ENCODE measurements around the gene BIRC7. TPM values are rescaled to one million over a fixed set of nuclear protein-coding genes. Genes with fewer than 3 reads are reported as not detected.

The BIRC7 gene
- total and polyA plus RNA-seq, 2 donors (not counting 3 experiments of a cell fraction or from before 2014, with no cell fraction given) = not detected

DNA sequence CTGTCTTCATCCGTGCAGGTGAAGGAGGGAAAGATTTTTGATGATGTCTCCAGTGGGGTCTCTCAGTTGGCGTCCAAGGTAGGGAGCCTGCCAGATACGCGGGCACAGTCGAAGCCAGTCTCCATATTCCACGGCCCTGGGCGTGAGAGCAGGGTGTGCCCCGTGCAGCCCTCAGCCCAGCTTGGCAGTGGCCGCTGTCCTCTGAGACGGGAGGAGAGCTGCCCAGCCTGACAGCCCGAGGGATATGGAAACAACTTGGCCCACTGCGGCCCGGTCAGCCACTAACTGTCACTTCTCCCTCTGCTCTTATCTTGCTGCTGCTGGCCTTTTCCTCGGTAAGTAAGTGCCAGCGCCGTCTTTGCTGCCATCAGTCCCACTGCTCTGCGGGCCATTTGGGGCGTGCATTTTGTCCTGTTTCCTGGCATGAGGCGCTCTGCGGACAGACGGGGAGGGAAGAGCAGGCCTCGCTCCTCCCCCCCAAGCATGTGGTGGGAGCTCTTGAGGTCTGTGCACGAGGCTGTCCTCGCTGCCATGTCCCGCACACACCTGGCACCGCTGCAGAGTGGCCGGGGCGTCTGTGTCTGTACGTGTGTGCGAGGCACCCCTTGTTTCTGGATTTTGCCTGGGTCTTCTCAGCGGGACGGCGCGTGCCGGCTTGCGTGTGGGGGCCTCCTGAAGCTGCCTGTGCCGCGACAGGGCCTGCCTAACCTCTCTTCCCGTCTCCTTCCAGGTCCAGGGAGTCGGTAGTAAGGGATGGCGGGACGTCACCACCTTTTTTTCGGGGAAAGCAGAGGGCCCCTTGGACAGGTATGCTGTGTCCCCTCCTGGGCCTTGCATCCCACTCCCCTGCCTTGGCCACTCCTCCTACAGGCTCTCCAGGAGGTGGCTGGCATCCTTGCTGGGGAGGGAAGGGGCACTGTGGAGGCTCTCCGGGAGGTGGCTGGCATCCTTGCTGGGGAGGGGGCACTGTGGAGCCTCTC, 50.2 kb downstream of the BIRC7 start:
- no peak overlapping the region for H3K4me3 ChIP-seq (replicated peaks in 1 of 3; ENCODE audit: insufficient read depth in 1 of 3, low read depth in 1 of 3, low read length in 3 of 3)
- H3K4me1 ChIP-seq (ENCODE audit: control insufficient read depth, extremely low read depth, insufficient read depth, low read length) = no peaks in the 10 kb centered on the region
- intact Hi-C loops (cut with micrococcal nuclease) (no loop called here), dilution Hi-C loops (cut with MboI; ENCODE audit: extremely low pct_ligation_motif_present, low sequenced_read_pairs) (no loop called here)
- TF ChIP-seq POLR2A (IDR thresholded peaks at IDR 0.05; ENCODE audit: low read depth, low read length) (no peak), FOS (IDR thresholded peaks at IDR 0.05; ENCODE audit: borderline replicate concordance, insufficient read depth, low read length) (no peak), EZH2 (IDR thresholded peaks at IDR 0.05; ENCODE audit: borderline replicate concordance, low read depth, low read length, severe bottlenecking) (no peak)
- POLR2A ChIA-PET = no interaction called here
- no peak overlapping the region for H3K27ac ChIP-seq (ENCODE audit: insufficient read depth, low read depth, low read length)
- no TSS peak for BruUV-seq (replicated peaks)
- H3K27me3 ChIP-seq (ENCODE audit: control insufficient read depth in 2 of 2, insufficient read depth in 2 of 2, low read length in 2 of 2) = no peaks in the 10 kb centered on the region
- no peak for DNase-seq (ENCODE audit: low read depth, low spot score)
- H3K79me2 ChIP-seq (ENCODE audit: control insufficient read depth, insufficient read depth, low read length) = no peaks in the 10 kb centered on the region
- peaks cover 4 to 41% of the 10 kb centered on the region in 2 experiments for H3K36me3 ChIP-seq (ENCODE audit: control insufficient read depth in 2 of 2, extremely low read depth in 1 of 2, insufficient read depth in 2 of 2, low read length in 2 of 2)
- CTCF ChIA-PET = interaction anchor here (1.0 to 2.0 kb wide), 2 partner anchors 24 to 63 kb away, joined by 3 to 12 read pairs; no protein-coding TSS in a partner anchor
- no peak overlapping the region for H3K9ac ChIP-seq (replicated peaks; ENCODE audit: extremely low read depth, insufficient read depth, low read length)
- H3K9me3 ChIP-seq (replicated peaks; ENCODE audit: control insufficient read depth, insufficient read depth, low read length) = no peaks in the 10 kb centered on the region
- no peaks in the 10 kb centered on the region for H4K20me1 ChIP-seq (replicated peaks; ENCODE audit: control insufficient read depth, extremely low read depth, insufficient read depth, low read length)
- no peaks in the 10 kb centered on the region for H3K9me1 ChIP-seq (replicated peaks; ENCODE audit: control insufficient read depth, extremely low read depth, insufficient read depth, low read length)
- H3K4me2 ChIP-seq (ENCODE audit: insufficient read depth, low read length) = no peak overlapping the region
- no peak overlapping the region for H2AFZ ChIP-seq (ENCODE audit: low read depth, low read length)
- no peak for FAIRE-seq

DNA sequence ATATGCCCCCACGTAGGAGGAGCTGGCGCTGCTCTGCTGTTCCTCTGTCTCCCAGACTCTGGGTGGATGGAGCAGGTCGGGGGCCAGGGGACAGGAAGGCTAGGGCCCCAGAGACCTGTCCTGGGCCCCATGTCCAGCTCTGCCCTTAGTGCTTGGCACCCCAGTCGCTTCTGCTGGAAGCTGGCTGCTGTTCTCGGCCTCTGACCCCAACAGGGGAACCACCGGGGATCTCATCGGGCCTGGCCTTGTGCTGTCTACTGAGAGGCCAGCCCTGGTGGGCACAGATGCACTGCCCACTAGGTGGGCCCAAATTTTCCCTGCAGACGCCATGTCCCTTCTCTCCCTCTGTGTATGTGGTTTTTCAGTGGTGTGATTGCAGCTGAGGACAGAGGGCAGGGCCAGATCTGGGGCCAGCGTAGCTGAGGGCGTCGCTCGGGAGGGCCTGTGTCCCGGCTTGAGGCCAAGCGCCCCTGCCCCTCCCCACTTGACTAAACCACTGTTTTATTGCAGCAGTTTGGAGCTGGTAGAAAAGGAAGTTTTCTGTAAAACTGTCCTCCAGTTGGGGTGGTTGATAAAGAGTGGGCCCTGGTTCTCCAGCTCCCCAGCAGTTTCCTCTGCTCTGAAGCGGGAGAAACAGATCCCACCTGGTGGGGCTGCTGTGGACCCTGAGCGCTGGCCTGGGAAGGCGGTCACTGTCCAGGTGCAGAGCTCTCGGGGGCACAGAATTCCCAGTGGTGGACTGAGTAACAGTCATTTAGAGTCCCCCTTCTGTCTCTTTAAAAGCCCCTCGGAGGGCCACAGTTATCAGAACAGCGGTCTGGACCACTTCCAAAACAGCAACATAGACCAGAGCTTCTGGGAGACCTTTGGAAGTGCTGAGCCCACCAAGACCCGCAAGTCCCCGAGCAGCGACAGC, 51.3 kb downstream of the BIRC7 start:
- ChIA-PET CTCF (interaction anchor here (1.0 to 2.0 kb wide), 3 partner anchors 22 to 64 kb away, joined by 3 to 12 read pairs (median 5); no protein-coding TSS in a partner anchor), POLR2A (no interaction called here)
- no peaks in the 10 kb centered on the region for H3K27me3 ChIP-seq (ENCODE audit: control insufficient read depth in 2 of 2, insufficient read depth in 2 of 2, low read length in 2 of 2)
- H3K9me1 ChIP-seq (replicated peaks; ENCODE audit: control insufficient read depth, extremely low read depth, insufficient read depth, low read length) = no peaks in the 10 kb centered on the region
- no peaks in the 10 kb centered on the region for H3K9me3 ChIP-seq (replicated peaks; ENCODE audit: control insufficient read depth, insufficient read depth, low read length)
- no peak overlapping the region for H3K4me3 ChIP-seq (replicated peaks in 1 of 3; ENCODE audit: insufficient read depth in 1 of 3, low read depth in 1 of 3, low read length in 3 of 3)
- TF ChIP-seq MYC (IDR thresholded peaks at IDR 0.05; ENCODE audit: low read depth, low read length) = no peak
- no peak for TF ChIP-seq JUN (IDR thresholded peaks at IDR 0.05; ENCODE audit: borderline replicate concordance, insufficient read depth, insufficient read length, low read depth)
- TF ChIP-seq FOS (IDR thresholded peaks at IDR 0.05; ENCODE audit: borderline replicate concordance, insufficient read depth, low read length) = no peak
- TF ChIP-seq EZH2 (IDR thresholded peaks at IDR 0.05; ENCODE audit: borderline replicate concordance, low read depth, low read length, severe bottlenecking) = no peak
- TF ChIP-seq, protein P1, sequence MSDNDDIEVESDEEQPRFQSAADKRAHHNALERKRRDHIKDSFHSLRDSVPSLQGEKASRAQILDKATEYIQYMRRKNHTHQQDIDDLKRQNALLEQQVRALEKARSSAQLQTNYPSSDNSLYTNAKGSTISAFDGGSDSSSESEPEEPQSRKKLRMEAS (IDR thresholded peaks at IDR 0.05; ENCODE audit: insufficient read depth, insufficient read length) = no peak
- no peak for TF ChIP-seq POLR2A (IDR thresholded peaks at IDR 0.05; ENCODE audit: low read depth, low read length)
- no peak for TF ChIP-seq POLR2AphosphoS5 (IDR thresholded peaks at IDR 0.05; ENCODE audit: insufficient read depth, low read depth, low read length)
- H3K36me3 ChIP-seq (ENCODE audit: control insufficient read depth in 2 of 2, extremely low read depth in 1 of 2, insufficient read depth in 2 of 2, low read length in 2 of 2) = peaks cover 4 to 34% of the 10 kb centered on the region in 2 experiments
- no peak overlapping the region for H3K9ac ChIP-seq (replicated peaks; ENCODE audit: extremely low read depth, insufficient read depth, low read length)
- H4K20me1 ChIP-seq (replicated peaks; ENCODE audit: control insufficient read depth, extremely low read depth, insufficient read depth, low read length) = no peaks in the 10 kb centered on the region
- H2AFZ ChIP-seq (ENCODE audit: low read depth, low read length) = no peak overlapping the region
- H3K27ac ChIP-seq (ENCODE audit: insufficient read depth, low read depth, low read length) = no peak overlapping the region
- dilution Hi-C loops (cut with MboI; ENCODE audit: extremely low pct_ligation_motif_present, low sequenced_read_pairs) = no loop called here
- intact Hi-C loops (cut with micrococcal nuclease) = no loop called here
- H3K79me2 ChIP-seq (ENCODE audit: control insufficient read depth, insufficient read depth, low read length) = no peaks in the 10 kb centered on the region
- no peak overlapping the region for H3K4me2 ChIP-seq (ENCODE audit: insufficient read depth, low read length)
- FAIRE-seq (no peak), DNase-seq (ENCODE audit: low read depth, low spot score) (no peak)
- H3K4me1 ChIP-seq (ENCODE audit: control insufficient read depth, extremely low read depth, insufficient read depth, low read length) = no peaks in the 10 kb centered on the region
- no TSS peak for BruUV-seq (replicated peaks)

All from endothelial cell of umbilical vein (primary cell).